K562 treated with DMSO at 1 percent for 4 hours (cell line): ENCODE results near the gene ZNF367. TPM values are rescaled to one million over a fixed set of nuclear protein-coding genes. Genes with fewer than 3 reads are reported as not detected.

ENCODE experiments used
- total RNA-seq: library from RNA; unstranded; fragments of 300-600 nt; gene quantifications from 2 replicates; pipeline ENCODE4 v1.2.3, GENCODE V29; 2022; ENCODE audit not compliant: insufficient read depth

ZNF367 gene
- total RNA-seq = 8.9 and 11.1 TPM in 2 replicates

GRCh38 chr9:96418083-96418919 lies at the start of gene ZNF367:
Gene ZNF367 (minus strand): TSS chr9:96418370. CDS start chr9:96418032, 338 bp downstream.

GRCh38 chr9:96449845-96450612 lies 31.9 kb upstream of the ZNF367 start, which contains the start of gene HABP4:
Gene HABP4 (plus strand): TSS chr9:96450169. CDS start chr9:96450280, 111 bp downstream.

DNA sequence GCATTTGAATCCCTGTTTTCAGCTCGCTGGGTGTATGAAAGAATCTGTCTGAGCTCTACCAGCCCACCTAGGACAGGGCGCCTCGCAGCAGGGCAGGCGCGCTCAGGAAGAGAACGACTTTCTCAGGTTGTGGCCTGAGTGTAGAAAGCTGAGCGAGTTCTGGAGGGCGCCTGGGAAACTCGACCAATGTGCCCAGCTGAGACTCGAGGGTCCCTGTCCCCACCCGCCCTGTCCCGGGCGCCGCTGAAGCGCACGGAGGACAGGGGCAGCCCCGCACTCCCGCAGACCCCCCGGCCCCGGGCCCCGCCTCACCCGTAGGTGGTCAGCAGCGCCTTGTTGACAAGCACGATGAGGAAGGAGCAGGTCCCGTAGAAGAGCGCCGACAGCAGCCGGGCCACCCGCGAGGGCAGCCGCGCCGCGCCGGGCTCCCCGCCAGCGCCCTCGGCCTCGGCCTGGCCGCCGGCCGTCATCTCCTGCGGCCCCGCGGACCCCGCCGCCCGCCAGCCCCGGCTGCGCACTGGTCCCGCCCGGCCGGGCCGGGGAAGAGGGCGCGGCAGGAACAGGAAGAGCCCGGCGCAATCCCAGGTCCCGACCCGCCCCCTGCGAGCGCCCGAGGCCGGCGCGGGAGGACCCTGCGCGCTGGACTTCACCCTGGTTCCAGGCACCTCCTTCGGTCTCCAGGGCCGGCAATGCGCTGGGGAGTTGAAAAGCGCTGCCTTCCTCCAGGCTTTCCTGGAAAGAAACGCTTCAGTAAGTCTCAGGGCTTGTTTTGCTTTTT lies 34.8 kb downstream of the ZNF367 start, which contains the start of gene SLC35D2:
SLC35D2 (minus strand) TSS at position 547 of the 778 bp plus-strand sequence; CDS start at position 470, 77 bp downstream.

Other genes with a start within 250 kb of the ZNF367 start
- gene HSD17B3, start 116.2 kb downstream of the ZNF367 start, total RNA-seq = not detected in 2 replicates
- 28.3 and 28.6 TPM in 2 replicates for gene SLC35D2, start 34.7 kb downstream of the ZNF367 start, total RNA-seq
- gene HABP4, start 31.8 kb upstream of the ZNF367 start, total RNA-seq = 4.3 and 5.4 TPM in 2 replicates
- 2.6 and 3.7 TPM in 2 replicates for gene CDC14B, start 201.5 kb upstream of the ZNF367 start, total RNA-seq
- 3.9 and 4.6 TPM in 2 replicates for gene PRXL2C, start 236.9 kb upstream of the ZNF367 start, total RNA-seq